PC-9 (cell line): Measurements from ENCODE around the gene AGTPBP1. TPM values are rescaled to one million over a fixed set of nuclear protein-coding genes. Genes with fewer than 3 reads are reported as not detected.

Experiments
- BruUV-seq: library from RNA; stranded (reverse); fragments of 400-500 nt; replicated peaks from 2 replicates; lab custom pipeline; 2021; lab: Mats Ljungman, UMichigan
- CTCF ChIA-PET: fragments of 300-600 bp; sonication (Branson Sonifier 250); formaldehyde crosslinking; loops from one replicate; lab custom pipeline; 2022; ENCODE audit warnings: antibody characterized with exemption; lab: Charles Lee
- POLR2A ChIA-PET: fragments of 300-600 bp; sonication (Branson Sonifier 250); formaldehyde crosslinking; loops from one replicate; lab custom pipeline; 2022; ENCODE audit warnings: antibody characterized with exemption; ENCODE audit not compliant: unreplicated experiment; lab: Charles Lee
- DNase-seq, 2 experiments: peaks; one replicate each; pipeline versions ENCODE4 v3.0.0 to v3.0.0-alpha.2; 2015 to 2022; ENCODE audit warnings: mixed read lengths in 1 of 2
- H2AFZ ChIP-seq: fragments of 200-600 bp; sonication (generic); 2 replicates; pipeline ENCODE4 v1.8.1; 2017; ENCODE audit warnings: antibody characterized with exemption
- H3F3A ChIP-seq: fragments of 200-600 bp; sonication (generic); 2 replicates; pipeline ENCODE4 v1.8.1; 2017; ENCODE audit warnings: antibody characterized with exemption, mild to moderate bottlenecking, low read depth; ENCODE audit not compliant: insufficient read depth
- H3K27ac ChIP-seq: fragments of 200-600 bp; sonication (generic); 2 replicates; pipeline ENCODE4 v1.6.1; 2016; ENCODE audit warnings: mixed run types
- H3K27me3 ChIP-seq: fragments of 200-600 bp; sonication (generic); 2 replicates; pipeline ENCODE4 v1.6.1; 2016; ENCODE audit warnings: low read depth, mixed run types; ENCODE audit not compliant: insufficient read depth
- H3K36me3 ChIP-seq: fragments of 200-600 bp; sonication (generic); 2 replicates; pipeline ENCODE4 v1.6.1; 2016; ENCODE audit warnings: low read depth, mixed run types
- H3K4me1 ChIP-seq: fragments of 200-600 bp; sonication (generic); replicated peaks from 2 replicates; pipeline ENCODE4 v1.6.1; 2016; ENCODE audit warnings: mixed run types; ENCODE audit not compliant: insufficient read depth
- H3K4me2 ChIP-seq: fragments of 200-600 bp; sonication (generic); 2 replicates; pipeline ENCODE4 v1.6.1; 2017; ENCODE audit warnings: mixed run types
- H3K4me3 ChIP-seq: fragments of 200-600 bp; sonication (generic); 2 replicates; pipeline ENCODE4 v1.6.1; 2016; ENCODE audit warnings: mixed run types
- H3K79me2 ChIP-seq: fragments of 200-600 bp; sonication (generic); 2 replicates; pipeline ENCODE4 v1.6.1; 2017; ENCODE audit warnings: low read depth, mixed run types
- H3K9me2 ChIP-seq: fragments of 200-600 bp; sonication (generic); 2 replicates; pipeline ENCODE4 v1.8.1; 2017; ENCODE audit warnings: mild to moderate bottlenecking; ENCODE audit not compliant: insufficient read depth
- H3K9me3 ChIP-seq: fragments of 200-600 bp; sonication (generic); 2 replicates; pipeline ENCODE4 v1.8.1; 2016; ENCODE audit warnings: low read depth; ENCODE audit not compliant: insufficient read depth
- H4K20me1 ChIP-seq: fragments of 200-600 bp; sonication (generic); 2 replicates; pipeline ENCODE4 v1.8.1; 2017; ENCODE audit not compliant: insufficient read depth
- CTCF ChIP-seq: fragments of 200-600 bp; sonication (generic); conservative IDR thresholded peaks from 2 replicates; pipeline ENCODE4 v1.6.1; 2017; ENCODE audit warnings: mixed run types, antibody characterized with exemption, mild to moderate bottlenecking, moderate library complexity
- EZH2 ChIP-seq: fragments of 200-600 bp; sonication (generic); IDR thresholded peaks from 2 replicates; pipeline ENCODE4 v1.8.0; 2017; ENCODE audit warnings: antibody characterized with exemption, low read depth
- intact Hi-C: fragments of 100-400 bp; cut with micrococcal nuclease; formaldehyde crosslinking; loops from one replicate; pipeline ENCODE4 v1.10.0; 2022; ENCODE audit not compliant: unreplicated experiment
- total RNA-seq: library from RNA; stranded (reverse); gene quantifications from 2 replicates; pipeline ENCODE4 v1.2.3, GENCODE V29; 2021

Gene AGTPBP1
- total RNA-seq, 1 experiment from 2014 or later = 19.8 TPM

- no peak overlapping the region for H3K27ac ChIP-seq
- no peaks in the 10 kb centered on the region for H3K4me1 ChIP-seq
- no peaks in the 10 kb centered on the region for H3K9me2 ChIP-seq
- H3K4me2 ChIP-seq = no peak overlapping the region
- H4K20me1 ChIP-seq = no peaks in the 10 kb centered on the region
- no peaks in the 10 kb centered on the region for H3F3A ChIP-seq
- no TSS peak for BruUV-seq
- TF ChIP-seq EZH2 (no peak), CTCF (no peak)
- CTCF ChIA-PET = no interaction called here
- POLR2A ChIA-PET = no interaction called here
- no peaks in the 10 kb centered on the region for H3K36me3 ChIP-seq
- H3K27me3 ChIP-seq = no peaks in the 10 kb centered on the region
- no peak overlapping the region for H3K4me3 ChIP-seq
- H3K9me3 ChIP-seq = no peaks in the 10 kb centered on the region
- intact Hi-C loops = no loop called here
- DNase-seq = no peak
- no peaks in the 10 kb centered on the region for H3K79me2 ChIP-seq
- H2AFZ ChIP-seq = no peak overlapping the region
Observed at GRCh38 chr9:85599540-85600105, 142.1 kb downstream of the AGTPBP1 start.

GRCh38 chr9:85594316-85594715, 147.4 kb downstream of the AGTPBP1 start:
- ChIA-PET POLR2A (no interaction called here), CTCF (no interaction called here)
- no peaks in the 10 kb centered on the region for H3K79me2 ChIP-seq
- H3K4me3 ChIP-seq = no peak overlapping the region
- H3K9me3 ChIP-seq = no peaks in the 10 kb centered on the region; the same call in 1 of the 2 replicates
- BruUV-seq = no TSS peak
- H3K36me3 ChIP-seq = no peaks in the 10 kb centered on the region
- no peaks in the 10 kb centered on the region for H3K4me1 ChIP-seq
- no peak overlapping the region for H2AFZ ChIP-seq
- no peaks in the 10 kb centered on the region for H4K20me1 ChIP-seq
- H3K9me2 ChIP-seq = no peaks in the 10 kb centered on the region
- H3F3A ChIP-seq = no peaks in the 10 kb centered on the region
- no peak for TF ChIP-seq CTCF
- TF ChIP-seq EZH2 = no peak
- H3K4me2 ChIP-seq = no peak overlapping the region
- no peak overlapping the region for H3K27ac ChIP-seq
- DNase-seq = no peak
- H3K27me3 ChIP-seq = no peaks in the 10 kb centered on the region
- intact Hi-C loops = no loop called here

- H3K4me1 ChIP-seq = no peaks in the 10 kb centered on the region
- DNase-seq = no peak
- H3K36me3 ChIP-seq = no peaks in the 10 kb centered on the region; the same call in 1 of the 2 replicates
- no peak overlapping the region for H2AFZ ChIP-seq
- H3K79me2 ChIP-seq = no peaks in the 10 kb centered on the region
- BruUV-seq = no TSS peak
- intact Hi-C loops = no loop called here
- H3K27ac ChIP-seq = no peak overlapping the region
- no peaks in the 10 kb centered on the region for H3K27me3 ChIP-seq
- H3K9me2 ChIP-seq = no peaks in the 10 kb centered on the region
- no peak overlapping the region for H3K4me3 ChIP-seq
- ChIA-PET POLR2A (no interaction called here), CTCF (no interaction called here)
- H3K9me3 ChIP-seq = no peaks in the 10 kb centered on the region; the same call in 1 of the 2 replicates
- H3K4me2 ChIP-seq = no peak overlapping the region
- no peaks in the 10 kb centered on the region for H3F3A ChIP-seq
- no peaks in the 10 kb centered on the region for H4K20me1 ChIP-seq
- TF ChIP-seq CTCF (no peak), EZH2 (no peak)
Observed at GRCh38 chr9:85586684-85587083, 155.1 kb downstream of the AGTPBP1 start.
